ENCODE results near the gene A4GALT. TPM values are rescaled to one million over a fixed set of nuclear protein-coding genes. Genes with fewer than 3 reads are reported as not detected.

The A4GALT gene
- total and polyA plus RNA-seq, 2 donors (not counting 3 experiments of a cell fraction or from before 2014, with no cell fraction given): 5.4 to 20.7 TPM

DNA sequence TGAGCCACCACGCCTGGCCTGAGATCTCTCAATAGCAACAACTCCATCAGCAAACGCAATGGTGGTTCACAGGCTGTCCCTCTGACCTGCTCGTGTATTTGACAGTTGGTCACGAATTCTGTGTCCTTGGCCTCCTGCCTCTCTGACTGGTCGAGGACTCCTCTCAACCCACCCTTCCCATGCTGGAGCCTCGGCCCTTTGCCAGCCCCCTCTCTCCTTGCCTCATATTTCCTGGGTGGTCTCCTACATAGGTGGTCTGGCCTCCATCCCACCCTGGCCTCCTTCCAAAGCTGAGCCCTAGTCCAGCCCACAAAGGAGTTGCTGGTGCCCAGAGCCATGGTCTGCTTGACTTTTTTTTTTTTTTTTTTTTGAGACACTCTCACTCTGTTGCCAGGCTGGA is 11.4 kb upstream of the A4GALT start:
- H3K4me1 ChIP-seq (ENCODE audit: control insufficient read depth, extremely low read depth, insufficient read depth, low read length): peaks cover 5% of the 10 kb centered on the region
- H3K27me3 ChIP-seq (ENCODE audit: control insufficient read depth in 2 of 2, insufficient read depth in 2 of 2, low read length in 2 of 2): no peaks in the 10 kb centered on the region
- intact Hi-C loops (cut with micrococcal nuclease) (no loop called here), dilution Hi-C loops (cut with MboI; ENCODE audit: extremely low pct_ligation_motif_present, low sequenced_read_pairs) (no loop called here)
- no peak for TF ChIP-seq JUN (IDR thresholded peaks at IDR 0.05; ENCODE audit: borderline replicate concordance, insufficient read depth, insufficient read length, low read depth)
- no peak for TF ChIP-seq EZH2 (IDR thresholded peaks at IDR 0.05; ENCODE audit: borderline replicate concordance, low read depth, low read length, severe bottlenecking)
- no peak for TF ChIP-seq POLR2A (IDR thresholded peaks at IDR 0.05; ENCODE audit: low read depth, low read length)
- TF ChIP-seq GATA2 (IDR thresholded peaks at IDR 0.05; ENCODE audit: insufficient read depth, insufficient read length, low read depth, low read length): no peak
- TF ChIP-seq FOS (IDR thresholded peaks at IDR 0.05; ENCODE audit: borderline replicate concordance, insufficient read depth, low read length): no peak
- TF ChIP-seq MYC (IDR thresholded peaks at IDR 0.05; ENCODE audit: low read depth, low read length): no peak
- TF ChIP-seq, protein P1, sequence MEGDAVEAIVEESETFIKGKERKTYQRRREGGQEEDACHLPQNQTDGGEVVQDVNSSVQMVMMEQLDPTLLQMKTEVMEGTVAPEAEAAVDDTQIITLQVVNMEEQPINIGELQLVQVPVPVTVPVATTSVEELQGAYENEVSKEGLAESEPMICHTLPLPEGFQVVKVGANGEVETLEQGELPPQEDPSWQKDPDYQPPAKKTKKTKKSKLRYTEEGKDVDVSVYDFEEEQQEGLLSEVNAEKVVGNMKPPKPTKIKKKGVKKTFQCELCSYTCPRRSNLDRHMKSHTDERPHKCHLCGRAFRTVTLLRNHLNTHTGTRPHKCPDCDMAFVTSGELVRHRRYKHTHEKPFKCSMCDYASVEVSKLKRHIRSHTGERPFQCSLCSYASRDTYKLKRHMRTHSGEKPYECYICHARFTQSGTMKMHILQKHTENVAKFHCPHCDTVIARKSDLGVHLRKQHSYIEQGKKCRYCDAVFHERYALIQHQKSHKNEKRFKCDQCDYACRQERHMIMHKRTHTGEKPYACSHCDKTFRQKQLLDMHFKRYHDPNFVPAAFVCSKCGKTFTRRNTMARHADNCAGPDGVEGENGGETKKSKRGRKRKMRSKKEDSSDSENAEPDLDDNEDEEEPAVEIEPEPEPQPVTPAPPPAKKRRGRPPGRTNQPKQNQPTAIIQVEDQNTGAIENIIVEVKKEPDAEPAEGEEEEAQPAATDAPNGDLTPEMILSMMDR (IDR thresholded peaks at IDR 0.05; ENCODE audit: extremely low read depth in 1 of 2, insufficient read depth in 1 of 2, low read depth in 1 of 2, low read length in 2 of 2): no peak
- TF ChIP-seq, protein P2, sequence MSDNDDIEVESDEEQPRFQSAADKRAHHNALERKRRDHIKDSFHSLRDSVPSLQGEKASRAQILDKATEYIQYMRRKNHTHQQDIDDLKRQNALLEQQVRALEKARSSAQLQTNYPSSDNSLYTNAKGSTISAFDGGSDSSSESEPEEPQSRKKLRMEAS (IDR thresholded peaks at IDR 0.05; ENCODE audit: insufficient read depth, insufficient read length): no peak
- no peak for TF ChIP-seq POLR2AphosphoS5 (IDR thresholded peaks at IDR 0.05; ENCODE audit: insufficient read depth, low read depth, low read length)
- no peaks in the 10 kb centered on the region for H3K9me3 ChIP-seq (replicated peaks; ENCODE audit: control insufficient read depth, insufficient read depth, low read length)
- no peak overlapping the region for H3K27ac ChIP-seq (ENCODE audit: insufficient read depth, low read depth, low read length)
- no peaks in the 10 kb centered on the region for H3K9me1 ChIP-seq (replicated peaks; ENCODE audit: control insufficient read depth, extremely low read depth, insufficient read depth, low read length)
- FAIRE-seq: no peak
- H3K36me3 ChIP-seq (ENCODE audit: control insufficient read depth in 2 of 2, extremely low read depth in 1 of 2, insufficient read depth in 2 of 2, low read length in 2 of 2): no peaks in the 10 kb centered on the region
- H3K79me2 ChIP-seq (ENCODE audit: control insufficient read depth, insufficient read depth, low read length): no peaks in the 10 kb centered on the region
- H3K4me2 ChIP-seq (ENCODE audit: insufficient read depth, low read length): no peak overlapping the region
- no peak overlapping the region for H3K4me3 ChIP-seq (replicated peaks in 1 of 3; ENCODE audit: insufficient read depth in 1 of 3, low read depth in 1 of 3, low read length in 3 of 3)
- CTCF ChIA-PET: no interaction called here
- no peak overlapping the region for H2AFZ ChIP-seq (ENCODE audit: low read depth, low read length)
- POLR2A ChIA-PET: no interaction called here
- no peak for DNase-seq (ENCODE audit: low read depth, low spot score)
- H3K9ac ChIP-seq (replicated peaks; ENCODE audit: extremely low read depth, insufficient read depth, low read length): no peak overlapping the region
- no TSS peak for BruUV-seq (replicated peaks)
- H4K20me1 ChIP-seq (replicated peaks; ENCODE audit: control insufficient read depth, extremely low read depth, insufficient read depth, low read length): no peaks in the 10 kb centered on the region
